ENCODE data around the gene MGME1. TPM values are rescaled to one million over a fixed set of nuclear protein-coding genes. Genes with fewer than 3 reads are reported as not detected.
A peak's percentile ranks its signal among the peaks of the same experiment; 100 is the strongest.

The MGME1 gene
- total and polyA plus RNA-seq, 7 donors, result 5.0 to 17.4 (median 14.8) TPM

DNA sequence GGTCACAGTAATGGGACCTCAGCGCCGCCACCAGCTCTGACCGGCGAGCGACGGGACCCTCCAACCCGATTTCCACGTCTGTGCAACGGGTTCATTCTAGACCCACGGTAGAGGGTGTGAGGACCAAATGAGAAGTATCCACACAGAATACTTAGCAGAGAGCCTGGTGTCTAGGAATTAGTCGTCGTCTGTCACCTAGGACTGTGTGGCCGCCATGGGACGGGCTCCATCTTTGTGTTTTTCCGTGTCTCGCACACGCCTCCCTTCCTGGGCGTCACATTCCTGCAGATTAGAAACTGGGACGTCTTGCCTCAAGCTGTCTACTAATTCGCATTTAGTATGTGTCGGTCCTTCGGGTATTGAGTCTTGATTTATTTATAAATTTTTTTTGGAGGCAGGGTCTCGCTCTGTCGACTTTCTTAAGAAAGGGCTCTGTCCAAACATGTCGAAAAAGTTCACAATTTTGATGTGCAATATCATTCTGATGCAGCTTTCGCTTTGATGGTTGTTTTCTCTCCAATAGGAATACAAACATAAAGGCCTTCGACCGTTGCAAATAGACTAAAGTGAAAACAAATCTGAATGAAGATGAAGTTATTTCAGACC, 563 bp downstream of the MGME1 start:
- Histone ChIP-seq H3K9me3 (no peaks in the 10 kb centered on the region), H3K4me1 (peaks cover 0 to 72% (median 61%) of the 10 kb centered on the region in 4 donors), H3K4me3 (peak overlapping the region; percentile 55 to 95 (median 83)), H3K36me3 (no peaks in the 10 kb centered on the region), H3K27me3 (no peaks in the 10 kb centered on the region), H3K27ac (peak overlapping the region; percentile 94 to 97 (median 96))
- no peak for TF ChIP-seq POLR2AphosphoS5 (IDR thresholded peaks at IDR 0.05)
- no peak for TF ChIP-seq EP300 (IDR thresholded peaks at IDR 0.05)
- no peak for TF ChIP-seq POLR2A (IDR thresholded peaks at IDR 0.05)
- TF ChIP-seq, protein P1, sequence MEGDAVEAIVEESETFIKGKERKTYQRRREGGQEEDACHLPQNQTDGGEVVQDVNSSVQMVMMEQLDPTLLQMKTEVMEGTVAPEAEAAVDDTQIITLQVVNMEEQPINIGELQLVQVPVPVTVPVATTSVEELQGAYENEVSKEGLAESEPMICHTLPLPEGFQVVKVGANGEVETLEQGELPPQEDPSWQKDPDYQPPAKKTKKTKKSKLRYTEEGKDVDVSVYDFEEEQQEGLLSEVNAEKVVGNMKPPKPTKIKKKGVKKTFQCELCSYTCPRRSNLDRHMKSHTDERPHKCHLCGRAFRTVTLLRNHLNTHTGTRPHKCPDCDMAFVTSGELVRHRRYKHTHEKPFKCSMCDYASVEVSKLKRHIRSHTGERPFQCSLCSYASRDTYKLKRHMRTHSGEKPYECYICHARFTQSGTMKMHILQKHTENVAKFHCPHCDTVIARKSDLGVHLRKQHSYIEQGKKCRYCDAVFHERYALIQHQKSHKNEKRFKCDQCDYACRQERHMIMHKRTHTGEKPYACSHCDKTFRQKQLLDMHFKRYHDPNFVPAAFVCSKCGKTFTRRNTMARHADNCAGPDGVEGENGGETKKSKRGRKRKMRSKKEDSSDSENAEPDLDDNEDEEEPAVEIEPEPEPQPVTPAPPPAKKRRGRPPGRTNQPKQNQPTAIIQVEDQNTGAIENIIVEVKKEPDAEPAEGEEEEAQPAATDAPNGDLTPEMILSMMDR (IDR thresholded peaks at IDR 0.05), result no peak
- intact Hi-C loops (cut with DNase I), result loop anchor here (1.0 to 5.0 kb wide), 3 partner anchors 168 to 437 kb away; partner anchors contain the start of genes BFSP1, KAT14 and PET117
- no peak for DNase-seq
- WGBS, 2 donors, result 0% methylated on average over 28 of the region's 28 CpGs

DNA sequence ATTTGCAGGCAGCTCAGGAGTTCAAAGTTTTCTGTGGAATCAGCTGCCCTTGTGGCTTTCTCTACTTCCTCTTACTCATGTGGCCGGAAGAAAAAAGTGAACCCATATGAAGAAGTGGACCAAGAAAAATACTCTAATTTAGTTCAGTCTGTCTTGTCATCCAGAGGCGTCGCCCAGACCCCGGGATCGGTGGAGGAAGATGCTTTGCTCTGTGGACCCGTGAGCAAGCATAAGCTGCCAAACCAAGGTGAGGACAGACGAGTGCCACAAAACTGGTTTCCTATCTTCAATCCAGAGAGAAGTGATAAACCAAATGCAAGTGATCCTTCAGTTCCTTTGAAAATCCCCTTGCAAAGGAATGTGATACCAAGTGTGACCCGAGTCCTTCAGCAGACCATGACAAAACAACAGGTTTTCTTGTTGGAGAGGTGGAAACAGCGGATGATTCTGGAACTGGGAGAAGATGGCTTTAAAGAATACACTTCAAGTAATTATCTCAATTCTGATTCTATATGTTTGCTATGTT, 1.1 kb downstream of the MGME1 start:
- intact Hi-C loops (cut with DNase I), result loop anchor here (1.0 to 5.0 kb wide), 3 partner anchors 167 to 438 kb away; partner anchors contain the start of genes BFSP1, KAT14 and PET117
- H3K4me3 ChIP-seq, result peak overlapping the region; percentile 55 to 95 (median 83)
- H3K4me1 ChIP-seq, result peaks cover 0 to 66% (median 56%) of the 10 kb centered on the region in 4 donors
- H3K27me3 ChIP-seq, result no peaks in the 10 kb centered on the region
- no peak for DNase-seq
- no peaks in the 10 kb centered on the region for H3K36me3 ChIP-seq
- H3K9me3 ChIP-seq, result no peaks in the 10 kb centered on the region
- WGBS, 2 donors, result 3 to 7% methylated on average over 9 of the region's 9 CpGs
- H3K27ac ChIP-seq, result peak overlapping the region; percentile 94 to 97 (median 96)
- TF ChIP-seq, protein P1 (IDR thresholded peaks at IDR 0.05), result no peak
- TF ChIP-seq POLR2AphosphoS5 (IDR thresholded peaks at IDR 0.05), result peak in 2 of 4 donors; percentile 4 to 42

DNA sequence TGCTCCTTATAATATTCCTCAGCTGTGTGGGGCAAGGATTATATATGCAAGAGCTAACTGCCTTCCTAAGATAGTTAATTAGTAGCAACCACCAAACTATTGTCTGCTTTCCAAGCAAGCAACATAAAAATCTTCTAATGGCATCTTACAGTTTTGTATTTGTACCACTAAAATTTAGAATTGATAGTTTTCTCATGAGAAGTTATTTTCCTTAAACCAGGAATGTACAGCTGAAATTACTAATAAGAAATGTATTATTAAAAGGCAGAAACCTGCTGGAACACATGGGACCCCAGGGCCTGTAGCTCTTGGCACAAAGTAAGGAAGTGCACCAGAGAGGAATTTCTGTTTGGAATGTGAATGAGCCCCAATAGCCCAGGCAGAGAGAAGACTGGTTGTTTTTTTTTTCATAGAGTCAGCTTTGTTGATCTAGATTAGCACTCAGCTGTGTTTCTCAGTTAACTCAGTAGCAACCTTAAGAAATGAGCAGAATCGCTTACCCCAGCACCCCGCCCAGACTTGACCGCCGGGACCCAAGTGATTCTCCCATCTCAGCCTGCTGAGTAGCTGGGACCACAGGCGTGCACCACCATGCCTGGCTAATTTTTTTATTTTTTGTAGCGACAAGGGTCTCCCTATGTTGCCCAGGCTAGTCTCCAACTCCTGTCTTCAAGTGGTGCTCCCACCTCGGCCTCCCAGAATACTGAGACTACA, 2.6 kb downstream of the MGME1 start:
- Histone ChIP-seq H3K36me3 (peaks cover 0 to 9% (median 0%) of the 10 kb centered on the region in 4 donors), H3K4me3 (peak overlapping the region in 1 of 4 donors; percentile 6), H3K4me1 (peaks cover 0 to 51% (median 41%) of the 10 kb centered on the region in 4 donors), H3K9me3 (no peaks in the 10 kb centered on the region), H3K27me3 (no peaks in the 10 kb centered on the region), H3K27ac (peak overlapping the region; percentile 94 to 97 (median 96))
- no peak for DNase-seq
- TF ChIP-seq EP300 (IDR thresholded peaks at IDR 0.05), result no peak
- no peak for TF ChIP-seq POLR2A (IDR thresholded peaks at IDR 0.05)
- TF ChIP-seq POLR2AphosphoS5 (IDR thresholded peaks at IDR 0.05), result no peak
- TF ChIP-seq, protein P1 (IDR thresholded peaks at IDR 0.05), result no peak
- 19 to 52% methylated on average over 7 of the region's 7 CpGs for WGBS, 2 donors
- intact Hi-C loops (cut with DNase I), result no loop called here

DNA sequence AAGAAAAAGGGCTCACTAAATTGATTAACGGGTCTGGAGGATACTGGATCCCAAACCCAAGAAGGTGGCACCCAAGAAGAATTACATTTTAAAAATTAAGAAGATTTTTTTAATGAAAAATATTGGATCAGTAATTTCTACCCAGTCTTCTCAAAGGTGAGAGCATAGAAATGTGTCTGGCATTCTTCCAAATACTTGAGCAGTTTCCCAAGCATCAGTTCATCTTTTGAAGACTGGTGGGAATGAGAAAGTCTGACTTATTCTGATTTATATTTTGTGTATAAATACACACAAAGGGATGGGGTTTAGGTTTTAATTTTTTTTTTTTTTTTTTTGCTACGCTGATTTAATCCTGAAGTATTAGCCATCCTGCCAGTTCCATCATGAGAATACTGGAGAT, 3.3 kb downstream of the MGME1 start:
- WGBS, 2 donors, result 47 to 68% methylated on average over 2 of the region's 2 CpGs

More for the DNA sequence above, 3.3 kb downstream of the MGME1 start:
- intact Hi-C loops (cut with DNase I), result no loop called here
- no peak for DNase-seq
- H3K9me3 ChIP-seq, result no peaks in the 10 kb centered on the region
- H3K27me3 ChIP-seq, result no peaks in the 10 kb centered on the region
- H3K27ac ChIP-seq, result peak overlapping the region in 2 of 4 donors; percentile 96 to 97
- TF ChIP-seq, protein P1 (IDR thresholded peaks at IDR 0.05), result no peak
- TF ChIP-seq EP300 (IDR thresholded peaks at IDR 0.05) (no peak), POLR2A (IDR thresholded peaks at IDR 0.05) (no peak), POLR2AphosphoS5 (IDR thresholded peaks at IDR 0.05) (no peak)
- peaks cover 0 to 44% (median 35%) of the 10 kb centered on the region in 4 donors for H3K4me1 ChIP-seq
- no peak overlapping the region for H3K4me3 ChIP-seq
- H3K36me3 ChIP-seq, result peaks cover 0 to 15% (median 0%) of the 10 kb centered on the region in 4 donors

All from sigmoid colon (tissue), 7 donors.